Measurements from ENCODE around the gene SH3PXD2B.

- TF ChIP-seq EGR1 (IDR thresholded peaks at IDR 0.05) = no peak
- TF ChIP-seq FOXM1 (IDR thresholded peaks at IDR 0.05; ENCODE audit: borderline replicate concordance, low read depth) = no peak
- TF ChIP-seq, protein P1, sequence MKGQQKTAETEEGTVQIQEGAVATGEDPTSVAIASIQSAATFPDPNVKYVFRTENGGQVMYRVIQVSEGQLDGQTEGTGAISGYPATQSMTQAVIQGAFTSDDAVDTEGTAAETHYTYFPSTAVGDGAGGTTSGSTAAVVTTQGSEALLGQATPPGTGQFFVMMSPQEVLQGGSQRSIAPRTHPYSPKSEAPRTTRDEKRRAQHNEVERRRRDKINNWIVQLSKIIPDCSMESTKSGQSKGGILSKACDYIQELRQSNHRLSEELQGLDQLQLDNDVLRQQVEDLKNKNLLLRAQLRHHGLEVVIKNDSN (IDR thresholded peaks at IDR 0.05) = no peak
- no peak for TF ChIP-seq TAF1 (IDR thresholded peaks at IDR 0.05; ENCODE audit: low read depth)
- TF ChIP-seq NFIC (IDR thresholded peaks at IDR 0.05) = no peak
- no peak for TF ChIP-seq TCF12 (IDR thresholded peaks at IDR 0.05; ENCODE audit: low read depth)
- TF ChIP-seq RAD21 (IDR thresholded peaks at IDR 0.05; ENCODE audit: low read depth) = no peak
- TF ChIP-seq MAX (IDR thresholded peaks at IDR 0.05) = no peak
Measured at GRCh38 chr5:172373680-172374079, 80.6 kb downstream of the SH3PXD2B start.
